HG02884 (cell line): ENCODE measurements around the gene STEAP1B.
"Not testable (repeated sequence)": the region's sequence is repeated elsewhere in the genome, so short reads cannot be mapped to it uniquely, and the experiment has no call there.

ENCODE experiments used
- ATAC-seq: cut with Tn5 transposase; IDR thresholded peaks from one replicate; pipeline ENCODE4 v1.9.1; 2021; ENCODE audit warnings: mild to moderate bottlenecking, moderate library complexity; ENCODE audit not compliant: unreplicated experiment

Gene STEAP1B

DNA sequence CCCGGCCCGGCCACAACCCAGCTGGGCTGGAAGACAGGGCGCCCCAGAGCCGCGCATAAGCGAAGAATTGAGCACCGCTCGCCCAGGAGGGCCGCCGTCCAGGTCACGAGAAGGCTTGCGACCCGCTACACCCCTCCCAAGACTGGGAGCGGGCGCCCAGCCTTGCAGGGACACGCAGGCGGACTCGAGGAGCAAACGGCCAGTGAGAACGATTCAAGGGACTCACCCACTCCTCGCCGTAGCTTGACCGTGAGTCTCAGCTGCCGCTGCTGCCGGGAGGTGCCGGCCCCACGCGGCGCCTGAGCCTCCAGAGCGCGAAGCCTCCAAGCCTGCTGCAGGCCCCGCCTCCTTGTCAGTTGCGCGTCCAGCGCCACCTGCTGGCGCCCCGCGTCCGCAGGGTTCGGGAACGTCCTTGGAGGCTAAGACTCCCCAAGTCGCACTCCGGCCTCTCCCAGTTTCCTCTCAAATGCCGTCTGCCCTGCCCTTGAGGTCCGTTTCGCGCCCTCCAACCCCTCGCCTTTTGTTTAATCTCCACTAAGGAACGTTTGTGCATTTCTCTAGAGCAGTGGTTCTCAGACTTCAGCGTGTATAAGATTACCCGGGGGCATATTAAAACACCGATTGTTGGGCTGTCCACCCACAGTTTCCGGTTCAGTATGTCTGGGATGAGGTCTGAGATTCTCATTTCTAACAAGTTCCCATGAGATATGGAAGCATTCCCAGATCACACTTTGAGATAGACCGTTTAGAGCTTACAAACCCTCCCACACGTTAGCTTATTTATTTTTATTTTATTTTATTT lies at the start of gene STEAP1B:
TSS of gene STEAP1B (minus strand) at position 301 of the 802 bp plus-strand sequence. CDS start 5,333 bp downstream, outside the sequence.
- ATAC-seq, result peak; percentile 94

DNA sequence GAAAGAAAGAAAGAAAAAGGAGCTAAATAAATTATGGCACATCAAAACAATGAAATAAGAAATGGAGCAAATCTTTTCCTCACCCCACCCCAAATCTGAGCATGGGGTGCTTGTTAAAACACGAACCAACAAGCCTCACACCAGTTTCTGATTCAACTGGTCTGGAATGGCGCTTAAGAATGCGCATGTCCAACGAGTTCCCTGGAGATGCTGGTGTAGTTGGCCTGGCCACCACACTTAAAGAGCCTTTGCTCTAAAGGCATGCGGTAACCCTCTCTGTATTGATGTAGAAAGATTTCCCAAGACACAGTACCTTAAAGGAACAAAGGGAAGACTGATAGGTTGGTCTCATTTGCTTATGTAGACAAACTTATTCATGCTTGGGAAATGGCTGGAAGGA lies 49.1 kb upstream of the STEAP1B start:
- ATAC-seq, result no peak

DNA sequence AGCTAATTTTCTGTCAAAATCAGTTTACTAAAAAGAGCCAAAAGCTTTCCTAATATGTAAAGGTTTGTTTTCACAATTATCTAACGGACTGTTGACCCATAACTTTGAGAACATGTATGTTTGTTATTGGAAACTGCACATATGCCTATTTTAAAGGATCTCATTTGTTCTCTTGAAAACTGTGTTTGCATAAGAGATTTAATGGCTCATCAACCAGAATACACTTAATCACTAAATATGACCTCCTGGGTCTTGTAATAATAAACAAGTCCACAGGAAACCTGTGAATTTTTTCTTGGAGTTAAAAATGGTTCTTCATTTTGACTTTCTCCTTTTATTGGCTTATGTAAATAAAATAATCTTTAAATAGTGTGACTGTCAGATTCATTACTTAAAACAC lies 48.3 kb upstream of the STEAP1B start:
- no peak for ATAC-seq

DNA sequence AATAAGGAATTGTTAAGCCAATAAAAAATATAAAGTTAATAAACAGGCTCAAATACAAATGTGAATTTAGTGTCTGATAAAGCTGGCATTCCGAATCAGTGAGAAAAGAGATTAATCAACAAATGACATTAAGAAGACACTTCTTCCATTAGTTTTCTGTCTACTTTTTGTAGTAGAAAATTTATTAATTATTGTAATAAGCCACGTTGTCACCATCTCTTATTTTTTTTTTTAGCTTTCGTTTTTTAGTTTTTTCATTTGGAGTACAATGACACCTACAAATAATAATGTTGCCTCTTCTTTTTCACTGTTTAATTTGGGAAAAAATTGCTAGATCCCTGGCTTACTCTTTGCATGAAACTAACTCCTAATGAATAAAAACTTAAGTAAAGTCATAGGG lies 46.8 kb upstream of the STEAP1B start:
- no peak for ATAC-seq

DNA sequence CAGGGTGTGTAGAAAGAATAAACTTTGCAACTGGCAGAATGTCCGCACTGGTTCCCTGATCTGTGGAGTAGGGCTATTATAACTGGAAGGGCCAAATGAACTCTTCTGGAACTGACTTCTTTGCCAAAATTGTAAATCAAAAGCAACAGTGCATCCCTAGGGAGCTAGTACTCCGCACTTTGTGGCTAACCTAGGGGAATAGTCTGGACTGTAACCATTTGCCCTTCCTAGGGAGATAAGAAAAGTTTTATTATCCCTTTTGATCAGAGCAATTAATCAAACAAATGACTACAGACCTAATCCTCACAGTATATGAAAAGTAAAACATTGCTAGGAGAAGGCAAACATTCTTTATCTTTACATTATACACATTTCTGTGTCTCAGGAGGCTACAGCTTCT lies 45.5 kb upstream of the STEAP1B start:
- ATAC-seq, result no peak

DNA sequence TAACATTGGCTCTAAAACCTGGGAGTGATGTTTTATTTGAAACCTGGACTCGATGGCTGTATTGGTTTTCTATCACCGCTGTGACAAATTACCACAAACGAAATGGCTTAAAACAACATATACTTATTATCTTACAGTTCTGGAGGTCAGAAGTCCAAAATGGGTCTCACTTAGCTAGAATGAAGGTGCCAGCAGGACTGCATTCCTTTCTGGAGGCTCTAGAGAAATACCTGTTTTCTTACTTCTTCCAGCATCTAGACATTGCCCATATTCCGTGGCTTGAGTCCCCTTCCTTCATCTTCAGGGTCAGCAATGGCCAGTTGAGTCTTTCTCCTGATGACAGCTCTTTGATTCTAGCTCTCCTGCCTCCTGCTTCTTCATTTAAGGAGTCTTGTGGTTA lies 44.3 kb upstream of the STEAP1B start:
- ATAC-seq, result no peak

DNA sequence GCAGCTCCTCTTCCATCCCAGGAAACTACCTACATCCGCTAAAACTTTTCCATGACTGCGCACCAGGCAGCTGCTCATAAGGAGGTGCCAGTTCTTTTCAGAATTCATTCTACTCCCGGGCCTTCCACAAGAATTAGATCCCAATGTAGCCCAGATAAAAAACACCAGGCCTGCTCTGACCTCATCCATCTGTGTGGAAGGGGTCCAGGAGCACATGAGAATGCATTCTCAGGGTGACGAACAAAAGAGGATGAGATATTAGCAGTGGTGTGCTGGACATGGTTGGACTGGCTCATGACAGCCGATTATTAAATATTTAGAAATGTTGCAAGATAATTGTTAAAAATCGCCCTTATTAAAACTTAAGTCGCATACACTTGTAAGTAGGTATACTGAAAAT lies 43.2 kb upstream of the STEAP1B start:
- ATAC-seq, result no peak

DNA sequence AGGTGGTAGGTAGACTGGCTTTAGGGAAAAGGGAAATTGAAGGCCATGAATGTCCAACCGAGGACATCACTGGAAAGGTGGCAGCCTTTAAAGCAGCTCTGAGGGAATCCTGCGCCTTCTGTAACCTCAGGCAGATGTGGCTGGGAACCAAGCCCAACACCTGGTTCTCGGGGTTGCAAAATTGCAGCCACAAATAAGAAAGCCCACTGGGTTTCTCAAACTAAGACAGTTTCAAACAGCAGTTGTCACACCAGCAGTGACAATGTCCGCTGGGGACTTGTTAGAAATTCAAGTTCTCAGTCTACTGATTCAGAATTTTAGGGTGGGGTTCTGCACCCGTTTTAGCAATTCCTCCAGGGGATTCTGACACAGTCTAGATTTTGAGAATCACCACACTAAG lies 42.7 kb upstream of the STEAP1B start:
- ATAC-seq, result no peak

DNA sequence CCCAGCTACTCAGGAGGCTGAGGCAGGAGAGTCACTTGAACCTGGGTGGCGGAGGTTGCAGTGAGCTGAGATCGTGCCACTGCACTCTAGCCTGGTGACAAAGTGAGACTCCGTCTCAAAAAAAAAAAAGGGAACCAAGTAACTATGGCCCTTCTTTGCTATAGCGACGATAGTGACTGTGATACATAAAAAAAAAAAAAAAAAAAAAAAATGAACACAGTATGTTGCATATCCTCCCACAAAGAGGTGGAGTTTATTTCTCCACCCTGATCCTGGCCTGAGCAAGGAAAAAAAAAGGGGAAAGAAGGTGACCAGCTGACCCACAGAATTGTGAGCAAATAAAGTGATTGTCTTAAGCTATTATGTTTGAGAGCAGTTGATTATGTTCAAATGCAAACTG lies 42.3 kb upstream of the STEAP1B start:
- no peak for ATAC-seq

DNA sequence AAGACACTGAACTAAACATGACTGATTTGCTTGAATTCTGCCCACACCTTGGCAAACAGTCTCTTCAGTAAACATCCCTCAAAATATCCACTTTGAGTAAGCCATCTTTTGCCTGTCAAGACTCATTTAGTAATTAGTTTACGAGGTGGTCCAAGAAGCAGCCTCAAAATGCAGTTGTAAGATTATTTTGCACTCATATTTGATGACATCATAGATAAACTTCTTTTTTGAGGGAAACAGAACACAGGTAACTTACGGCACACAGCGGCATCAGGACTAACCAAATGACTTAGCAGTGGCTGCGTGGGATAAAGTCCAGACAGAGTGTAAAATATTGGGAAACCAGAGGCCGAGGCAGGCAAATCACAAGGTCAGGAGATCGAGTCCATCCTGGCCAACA lies 41.8 kb upstream of the STEAP1B start:
- no peak for ATAC-seq

DNA sequence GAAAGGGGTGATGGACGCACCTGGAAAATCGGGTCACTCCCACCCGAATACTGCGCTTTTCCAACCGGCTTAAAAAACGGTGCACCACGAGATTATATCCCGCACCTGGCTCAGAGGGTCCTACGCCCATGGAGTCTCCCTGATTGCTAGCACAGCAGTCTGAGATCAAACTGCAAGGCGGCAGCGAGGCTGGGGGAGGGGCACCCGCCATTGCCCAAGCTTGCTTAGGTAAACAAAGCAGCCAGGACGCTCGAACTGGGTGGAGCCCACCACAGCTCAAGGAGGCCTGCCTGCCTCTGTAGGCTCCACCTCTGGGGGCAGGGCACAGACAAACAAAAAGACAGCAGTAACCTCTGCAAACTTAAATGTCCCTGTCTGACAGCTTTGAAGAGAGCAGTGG lies 28.5 kb upstream of the STEAP1B start:
- not testable (repeated sequence) for ATAC-seq

DNA sequence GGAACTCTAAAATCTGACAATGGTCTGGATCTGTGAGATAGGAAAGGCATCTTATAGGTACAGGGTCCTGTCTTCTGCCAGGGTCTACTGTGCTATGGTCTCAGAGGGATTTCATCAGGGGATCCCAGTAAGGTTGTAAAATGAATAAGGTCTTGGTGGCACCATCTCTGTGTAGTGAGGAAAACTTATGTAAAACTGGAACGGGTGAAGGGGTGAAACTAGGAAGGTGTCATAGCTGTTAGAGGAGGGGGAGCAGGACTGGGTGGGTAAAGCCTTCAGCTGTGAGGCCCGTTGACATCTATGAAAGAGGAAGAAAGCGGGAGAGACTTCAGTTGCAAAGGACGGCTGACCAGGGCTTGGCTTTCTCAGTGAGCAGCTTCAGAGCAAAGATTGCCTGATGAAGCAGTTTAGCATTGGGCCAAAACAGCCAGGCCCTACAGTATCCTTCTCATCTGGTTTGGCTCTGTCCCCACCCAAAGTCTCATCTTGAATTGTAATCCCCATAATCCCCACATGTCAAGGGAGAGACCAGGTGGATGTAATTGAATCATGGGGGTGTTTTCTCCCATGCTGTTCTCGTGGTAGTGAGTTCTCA lies 24.5 kb upstream of the STEAP1B start:
- not testable (repeated sequence) for ATAC-seq

DNA sequence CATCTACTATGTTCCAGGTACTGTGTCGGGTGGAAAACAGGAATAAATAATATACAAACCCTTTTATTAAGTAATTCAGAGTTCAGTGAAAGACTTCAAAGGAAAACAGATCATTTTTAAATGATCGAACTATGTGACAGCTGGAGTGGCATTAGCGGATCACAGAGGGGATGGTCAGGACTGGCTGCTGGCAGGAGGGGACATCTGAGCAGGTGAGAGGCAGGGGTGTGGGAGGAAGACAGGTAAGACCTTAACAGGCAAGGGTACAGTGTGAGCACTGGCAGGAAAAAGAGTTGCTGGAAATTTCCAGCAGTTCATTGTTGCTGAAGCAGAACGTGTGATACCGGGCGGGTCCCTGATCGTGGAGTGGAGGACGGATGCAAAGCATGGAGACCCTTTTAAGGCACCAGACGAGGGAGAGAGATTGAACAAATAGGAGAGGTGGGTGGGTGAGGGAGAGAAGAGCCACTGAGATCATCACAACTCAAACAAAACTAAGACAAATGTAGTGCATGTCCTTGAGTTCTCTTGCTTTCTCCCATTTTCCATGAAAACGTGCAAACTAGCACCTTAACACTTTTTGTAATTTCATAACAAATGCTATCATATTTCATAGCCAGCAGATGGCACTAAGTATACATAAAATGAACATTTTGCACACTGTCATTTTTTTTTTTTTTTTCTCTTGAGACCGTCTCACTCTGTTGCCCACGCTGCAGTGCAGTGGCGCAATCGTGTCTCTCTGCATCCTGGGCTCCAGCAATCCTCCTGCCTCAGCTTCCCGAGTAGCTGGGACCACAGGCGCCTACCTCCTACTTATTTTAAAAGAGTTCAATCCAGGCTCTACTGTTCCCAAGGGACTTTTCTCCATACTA lies 23.7 kb upstream of the STEAP1B start:
- ATAC-seq, result not testable (repeated sequence)

DNA sequence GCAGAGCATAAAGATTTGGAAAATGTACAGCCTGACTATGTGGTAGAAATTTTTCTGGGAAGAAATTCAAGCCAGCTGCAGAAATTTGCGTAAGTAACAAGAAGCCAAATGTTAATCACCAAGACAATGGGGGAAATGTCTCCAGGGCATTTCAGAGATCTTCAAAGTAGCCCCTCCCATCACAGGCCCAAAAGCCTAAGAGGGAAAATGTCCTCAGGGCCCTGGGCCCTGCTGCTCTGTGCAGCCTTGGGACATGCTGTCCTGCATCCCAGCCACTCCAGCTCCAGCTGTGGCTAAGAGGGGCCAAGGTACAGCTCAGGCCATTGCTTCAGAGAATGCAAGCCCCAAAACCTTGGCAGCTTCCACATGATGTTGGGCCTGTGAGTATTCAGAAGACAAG lies 19.6 kb upstream of the STEAP1B start:
- ATAC-seq, result not testable (repeated sequence)

DNA sequence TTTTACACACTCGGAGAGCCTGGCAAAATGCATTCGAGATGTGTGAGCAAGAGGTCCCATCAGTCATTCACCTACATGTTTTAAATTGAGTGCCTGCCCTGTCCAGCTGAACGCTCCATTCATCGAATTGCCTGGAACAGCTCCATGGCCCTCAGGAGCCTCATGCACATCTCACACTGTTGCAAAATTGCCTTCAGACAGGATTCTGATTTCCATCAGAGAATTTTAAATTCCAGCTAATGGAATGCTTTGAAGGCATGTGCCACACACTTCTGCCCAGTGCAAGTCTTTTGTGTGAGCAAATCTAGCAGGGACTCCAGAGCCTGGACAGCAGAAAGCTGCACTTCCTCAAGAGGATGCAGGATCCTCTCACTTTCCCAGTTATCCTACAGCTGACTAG lies 17.0 kb upstream of the STEAP1B start:
- ATAC-seq, result not testable (repeated sequence)

DNA sequence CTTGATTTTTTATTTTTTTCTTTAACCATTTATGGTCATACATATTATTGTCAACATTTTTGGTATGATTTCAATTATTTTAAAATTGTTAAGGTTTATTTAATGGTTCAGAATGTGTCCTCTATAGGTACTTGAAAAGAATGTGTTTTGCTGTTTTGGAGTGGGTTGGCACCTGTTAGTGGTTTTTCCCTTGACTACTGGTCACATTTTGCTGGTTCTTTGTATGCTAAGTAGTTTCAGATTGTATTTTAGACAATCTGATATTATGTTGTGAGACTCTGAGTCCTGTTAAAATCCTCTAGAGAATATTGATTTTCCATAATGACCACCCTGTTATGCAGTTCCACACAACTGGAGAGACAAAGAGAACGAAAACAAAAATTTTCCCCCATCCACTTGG lies 15.0 kb upstream of the STEAP1B start:
- ATAC-seq, result not testable (repeated sequence)

DNA sequence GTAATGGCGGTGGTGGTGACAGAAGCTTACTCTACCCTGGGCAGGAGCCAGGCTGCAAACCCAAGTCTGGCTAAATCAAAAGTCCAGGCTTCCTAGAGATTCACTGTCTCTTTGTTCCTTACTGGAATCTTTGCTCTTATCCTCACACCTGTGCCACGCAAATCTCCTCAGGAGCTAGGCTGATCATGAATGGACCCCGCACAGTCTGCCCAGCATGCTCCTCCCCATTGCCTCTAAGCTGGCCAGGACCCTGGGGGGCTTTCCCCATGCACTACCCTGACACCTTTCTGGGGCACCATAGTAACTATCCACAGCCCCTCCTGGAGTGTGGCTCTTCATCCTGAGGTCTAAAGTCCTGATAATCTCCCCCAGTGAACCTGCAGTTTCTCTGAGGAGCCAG lies 7.3 kb upstream of the STEAP1B start:
- not testable (repeated sequence) for ATAC-seq

DNA sequence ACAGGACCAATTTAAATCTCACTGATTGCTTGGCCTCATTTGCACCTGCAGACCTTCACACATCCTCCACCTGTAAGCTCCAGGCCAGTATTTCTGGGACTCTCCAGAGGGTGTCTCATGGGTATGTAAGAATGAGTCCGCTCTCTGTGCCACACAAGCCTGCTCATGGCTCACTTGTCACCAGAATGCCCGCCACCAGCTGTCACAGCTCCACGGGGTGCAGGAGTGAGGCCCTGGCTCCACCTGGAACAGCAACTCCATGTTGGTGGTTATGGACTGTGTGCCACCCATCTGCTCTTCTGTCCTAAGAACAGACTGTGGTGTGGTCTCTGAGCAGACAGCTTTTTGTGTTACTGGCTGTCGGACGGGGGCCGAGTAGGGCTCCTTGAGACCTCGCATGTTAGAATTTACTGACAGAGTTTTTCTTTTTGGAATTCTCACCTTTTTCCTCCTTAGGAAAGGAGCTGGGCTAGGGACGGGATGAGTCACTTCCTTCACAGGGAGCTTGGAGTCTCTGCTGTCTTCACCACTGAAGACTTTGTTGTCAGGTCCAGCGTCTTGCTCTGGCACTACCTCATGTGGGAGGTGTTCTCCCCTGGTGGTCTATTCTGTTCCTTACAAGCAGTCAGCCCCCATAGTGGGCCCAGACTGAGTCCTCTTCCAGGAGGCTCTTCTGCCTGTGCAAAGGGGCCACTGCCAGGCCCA lies 6.5 kb upstream of the STEAP1B start:
- not testable (repeated sequence) for ATAC-seq

DNA sequence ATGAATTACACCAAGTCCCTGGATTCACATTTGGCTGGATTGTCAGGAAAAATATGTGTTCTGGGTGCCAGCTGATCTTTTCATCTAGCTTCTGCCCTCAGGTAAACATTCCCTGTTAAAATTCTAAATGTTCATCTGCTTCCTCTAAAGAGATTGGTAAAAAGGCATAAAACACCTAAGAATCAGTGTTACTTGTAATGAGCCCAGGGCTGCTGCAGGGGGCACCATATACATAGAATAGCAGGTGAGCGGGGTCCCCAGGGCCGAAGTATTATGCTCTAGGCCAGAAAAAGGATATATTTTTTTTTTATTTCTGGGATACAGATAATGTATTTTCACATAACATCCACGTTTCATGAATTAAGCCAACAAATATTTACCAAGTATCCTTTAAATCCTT lies 4.5 kb upstream of the STEAP1B start:
- ATAC-seq, result not testable (repeated sequence)

DNA sequence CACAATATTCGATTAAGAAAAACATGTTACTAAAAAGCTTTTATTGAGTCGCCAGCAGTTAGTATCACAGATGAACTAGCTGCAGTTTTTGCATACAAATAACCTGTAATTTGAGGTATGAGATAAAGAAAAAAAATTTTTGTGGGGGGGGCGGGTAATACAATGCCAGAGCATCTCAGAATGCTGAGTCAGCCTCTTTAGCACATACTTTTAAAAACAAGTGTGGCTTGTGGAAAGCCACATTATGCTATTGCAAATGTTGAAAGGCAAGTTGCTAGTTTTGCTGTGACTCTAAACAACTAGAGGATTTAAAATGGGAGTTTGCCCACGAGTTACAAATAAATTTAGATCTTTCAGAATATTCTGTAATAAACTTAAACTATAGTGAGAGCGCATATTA lies 2.1 kb upstream of the STEAP1B start:
- ATAC-seq, result not testable (repeated sequence)

DNA sequence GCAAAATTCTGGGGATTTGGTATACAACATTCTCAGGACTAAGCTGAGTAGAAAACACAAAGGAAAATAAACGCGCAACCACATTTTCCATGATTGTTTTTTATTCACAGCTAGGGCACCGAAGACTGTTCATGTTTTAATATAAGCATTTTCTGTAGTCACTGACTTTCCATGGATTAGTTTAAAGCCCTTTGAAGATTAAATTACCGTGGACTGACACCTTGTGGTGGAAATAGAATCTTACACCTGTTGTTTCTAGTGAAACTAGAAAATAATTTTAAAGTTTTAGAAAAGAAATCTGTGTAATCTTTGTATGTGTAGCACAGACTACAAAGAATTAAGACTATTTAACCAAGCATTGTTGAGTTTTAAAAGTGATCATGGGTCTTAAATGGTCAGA lies 1.3 kb upstream of the STEAP1B start:
- not testable (repeated sequence) for ATAC-seq
